Measurements from ENCODE around the gene PAPPA2.

DNA sequence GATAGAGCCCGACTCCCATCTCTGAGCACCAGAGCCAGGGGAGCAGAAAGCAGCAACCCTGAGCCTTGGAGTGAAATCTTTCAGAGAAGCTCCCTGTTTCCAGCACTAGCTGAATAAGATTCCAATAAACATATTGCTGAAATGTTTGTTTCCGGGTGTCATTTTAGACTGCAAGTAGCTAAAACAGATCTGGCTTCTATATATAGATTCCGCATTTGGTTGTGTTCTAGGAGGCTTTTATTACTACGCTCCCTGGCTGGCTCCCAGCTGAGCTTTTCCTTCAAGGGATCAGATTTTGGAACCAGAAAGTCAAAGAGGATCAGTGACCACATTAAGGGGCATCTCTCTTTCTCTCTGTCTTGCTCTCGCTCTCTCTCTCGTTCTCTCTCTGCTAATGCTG, 88.2 kb downstream of the PAPPA2 start:
- TF ChIP-seq CTCF (conservative IDR thresholded peaks at IDR 0.05 in 1 of 2, IDR thresholded peaks at IDR 0.05 in 1 of 2; ENCODE audit: low read depth in 1 of 2, low read length in 2 of 2) = no peak
- no peak for TF ChIP-seq EZH2 (IDR thresholded peaks at IDR 0.05; ENCODE audit: low read length, missing control alignments)

Measured in fibroblast of lung (primary cell).